ENCODE data around the gene C3orf18. TPM values are rescaled to one million over a fixed set of nuclear protein-coding genes. Genes with fewer than 3 reads are reported as not detected.
A peak's percentile ranks its signal among the peaks of the same experiment; 100 is the strongest.

Gene C3orf18
- total RNA-seq, 1 experiment from 2014 or later = 10.1 TPM

GRCh38 chr3:50551054-50551659, 16.4 kb downstream of the C3orf18 start:
- H3K4me1 ChIP-seq (ENCODE audit: control insufficient read depth in 1 of 2, insufficient read depth in 2 of 2, low read length in 2 of 2) = peaks cover 12 to 17% of the 10 kb centered on the region in 2 experiments
- RAD21 ChIA-PET (ENCODE audit: low non-redundant PET in 1 of 2, low total read pairs in 2 of 2, uncharacterized antibody in 2 of 2, unreplicated experiment in 2 of 2) = interaction anchor here in 1 of 2 experiments (1.1 kb wide), 1 partner anchor 9 kb away, joined by 3 read pairs; no protein-coding TSS in a partner anchor
- H3K4me3 ChIP-seq (replicated peaks in 1 of 2; ENCODE audit: low read depth in 1 of 2, low read length in 2 of 2) = 0 out of 4 replicates have a peak overlapping the region, but pooled peaks of 1 of the 2 experiments have one; percentile 12
- ATAC-seq = peak; percentile 46
- no peak for DNase-seq (ENCODE audit: low read depth, low spot score)
- H3K27ac ChIP-seq (ENCODE audit: low read depth, low read length) = peak overlapping the region; percentile 15
- POLR2A ChIA-PET = no interaction called here
- intact Hi-C loops (cut with micrococcal nuclease) = loop anchor here (1.0 kb wide), 1 partner anchor 65 kb away; no protein-coding TSS in a partner anchor
- TF ChIP-seq EGR1 (IDR thresholded peaks at IDR 0.05; ENCODE audit: low read depth) (peak; percentile 87), ATF3 (IDR thresholded peaks at IDR 0.05) (no peak)
- H3K36me3 ChIP-seq (ENCODE audit: control insufficient read depth in 1 of 2, insufficient read depth in 2 of 2, low read length in 2 of 2) = no peaks in the 10 kb centered on the region
- no peaks in the 10 kb centered on the region for H3K27me3 ChIP-seq (ENCODE audit: insufficient read depth, low read length)
- no peaks in the 10 kb centered on the region for H4K20me1 ChIP-seq (ENCODE audit: insufficient read depth)
- H3K9ac ChIP-seq (ENCODE audit: low read length) = 0 out of 2 replicates have a peak overlapping the region, but pooled peaks have one; percentile 2
- CTCF ChIA-PET = interaction anchor here (1.0 to 1.6 kb wide), 6 partner anchors 9 to 181 kb away, joined by 3 to 8 read pairs (median 4); partner anchors contain the start of genes CISH and HEMK1
- H3K79me2 ChIP-seq (ENCODE audit: insufficient read depth, low read length) = no peaks in the 10 kb centered on the region
- H3K4me2 ChIP-seq (ENCODE audit: low read length) = peak overlapping the region; percentile 67
- peak overlapping the region; percentile 60 for H2AFZ ChIP-seq (ENCODE audit: low read depth, low read length, poor library complexity, severe bottlenecking)
- no peaks in the 10 kb centered on the region for H3K9me3 ChIP-seq (ENCODE audit: control insufficient read depth in 1 of 2, insufficient read depth in 1 of 2, low read depth in 1 of 2, low read length in 2 of 2)
- no peaks in the 10 kb centered on the region for H3K9me2 ChIP-seq (ENCODE audit: insufficient read depth)
- no TSS peak for BruUV-seq (replicated peaks)

- ChIA-PET CTCF (interaction anchor here (1.2 to 1.9 kb wide), 4 partner anchors 19 to 180 kb away, joined by 4 to 8 read pairs (median 6); partner anchors contain the start of genes CISH and HEMK1), RAD21 (ENCODE audit: low non-redundant PET in 1 of 2, low total read pairs in 2 of 2, uncharacterized antibody in 2 of 2, unreplicated experiment in 2 of 2) (no interaction called here), POLR2A (no interaction called here)
- Histone ChIP-seq H2AFZ (ENCODE audit: low read depth, low read length, poor library complexity, severe bottlenecking) (no peak overlapping the region), H3K9ac (ENCODE audit: low read length) (no peak overlapping the region), H4K20me1 (ENCODE audit: insufficient read depth) (no peaks in the 10 kb centered on the region), H3K4me1 (ENCODE audit: control insufficient read depth in 1 of 2, insufficient read depth in 2 of 2, low read length in 2 of 2) (peaks cover 12 to 17% of the 10 kb centered on the region in 2 experiments), H3K4me2 (ENCODE audit: low read length) (peak overlapping the region; percentile 67), H3K9me2 (ENCODE audit: insufficient read depth) (no peaks in the 10 kb centered on the region), H3K9me3 (ENCODE audit: control insufficient read depth in 1 of 2, insufficient read depth in 1 of 2, low read depth in 1 of 2, low read length in 2 of 2) (no peaks in the 10 kb centered on the region), H3K27me3 (ENCODE audit: insufficient read depth, low read length) (no peaks in the 10 kb centered on the region), H3K79me2 (ENCODE audit: insufficient read depth, low read length) (no peaks in the 10 kb centered on the region), H3K4me3 (replicated peaks in 1 of 2; ENCODE audit: low read depth in 1 of 2, low read length in 2 of 2) (no peak overlapping the region), H3K36me3 (ENCODE audit: control insufficient read depth in 1 of 2, insufficient read depth in 2 of 2, low read length in 2 of 2) (no peaks in the 10 kb centered on the region), H3K27ac (ENCODE audit: low read depth, low read length) (no peak overlapping the region; the same call in 1 of the 2 replicates)
- BruUV-seq (replicated peaks) = no TSS peak
- intact Hi-C loops (cut with micrococcal nuclease) = loop anchor here (1.0 kb wide), 3 partner anchors 31 to 203 kb away; no protein-coding TSS in a partner anchor
- TF ChIP-seq ZNF274 (IDR thresholded peaks at IDR 0.05; ENCODE audit: low read depth, low read length) (no peak), CTCF (IDR thresholded peaks at IDR 0.05 in 2 of 3, conservative IDR thresholded peaks at IDR 0.05 in 1 of 3; ENCODE audit: borderline replicate concordance in 1 of 3, insufficient read depth in 1 of 3, low read depth in 2 of 3, low read length in 2 of 3) (peak; percentile 64 to 76 (median 74); a peak in 5 of 6 replicates), RAD21 (IDR thresholded peaks at IDR 0.05; ENCODE audit: low read depth) (peak; percentile 81)
- peak; percentile 81 for ATAC-seq
- DNase-seq (ENCODE audit: low read depth, low spot score) = no peak
Measured at GRCh38 chr3:50550079-50550736, 17.3 kb downstream of the C3orf18 start.
